HG03135 (cell line): ENCODE results near the gene MARVELD2.
"Not testable (repeated sequence)": the region's sequence is repeated elsewhere in the genome, so short reads cannot be mapped to it uniquely, and the experiment has no call there.

ENCODE experiments used
- ATAC-seq: cut with Tn5 transposase; IDR thresholded peaks from one replicate; pipeline ENCODE4 v1.9.1; 2021; ENCODE audit warnings: mild to moderate bottlenecking, moderate library complexity; ENCODE audit not compliant: unreplicated experiment

The MARVELD2 gene, protein sequence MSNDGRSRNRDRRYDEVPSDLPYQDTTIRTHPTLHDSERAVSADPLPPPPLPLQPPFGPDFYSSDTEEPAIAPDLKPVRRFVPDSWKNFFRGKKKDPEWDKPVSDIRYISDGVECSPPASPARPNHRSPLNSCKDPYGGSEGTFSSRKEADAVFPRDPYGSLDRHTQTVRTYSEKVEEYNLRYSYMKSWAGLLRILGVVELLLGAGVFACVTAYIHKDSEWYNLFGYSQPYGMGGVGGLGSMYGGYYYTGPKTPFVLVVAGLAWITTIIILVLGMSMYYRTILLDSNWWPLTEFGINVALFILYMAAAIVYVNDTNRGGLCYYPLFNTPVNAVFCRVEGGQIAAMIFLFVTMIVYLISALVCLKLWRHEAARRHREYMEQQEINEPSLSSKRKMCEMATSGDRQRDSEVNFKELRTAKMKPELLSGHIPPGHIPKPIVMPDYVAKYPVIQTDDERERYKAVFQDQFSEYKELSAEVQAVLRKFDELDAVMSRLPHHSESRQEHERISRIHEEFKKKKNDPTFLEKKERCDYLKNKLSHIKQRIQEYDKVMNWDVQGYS

DNA sequence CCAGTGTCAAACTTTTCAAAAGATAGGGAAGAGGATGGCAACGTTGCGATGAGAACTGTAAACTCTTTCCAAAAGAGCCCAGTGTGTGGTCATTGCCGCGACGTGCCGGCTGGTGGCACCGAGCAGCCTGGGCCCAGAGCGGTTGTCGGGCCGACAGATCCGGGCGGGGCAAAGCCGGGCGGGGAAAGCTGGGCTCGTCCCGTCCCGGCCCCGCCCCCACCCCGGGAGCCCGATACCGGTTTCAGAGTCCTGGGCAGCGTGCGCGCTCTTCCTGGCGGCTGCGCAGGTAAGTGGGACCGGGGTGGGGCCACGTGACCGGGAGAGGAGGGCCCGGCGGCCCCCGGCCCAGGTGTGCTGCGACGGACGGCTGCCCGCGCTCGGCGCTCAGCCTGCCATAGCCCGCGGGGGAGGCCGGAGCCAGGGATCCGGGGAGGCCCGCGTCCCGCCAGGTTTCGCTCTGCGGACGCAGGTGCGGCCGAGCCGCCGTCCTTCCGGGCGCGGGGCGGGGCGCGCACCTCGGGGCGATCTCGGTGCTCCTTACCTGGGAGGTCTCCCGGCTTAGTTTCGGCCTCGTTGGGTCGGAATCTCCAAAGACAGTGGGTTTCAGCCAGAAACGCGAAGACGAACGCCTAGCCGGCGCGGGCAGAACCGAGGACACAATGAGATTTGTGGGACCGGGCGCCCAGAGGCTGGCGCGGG lies at the start of gene MARVELD2:
Gene MARVELD2, plus strand, starts transcription at position 232 of the 699 bp plus-strand sequence. CDS start 4,270 bp downstream, outside the sequence.
- ATAC-seq: peak; percentile 64

DNA sequence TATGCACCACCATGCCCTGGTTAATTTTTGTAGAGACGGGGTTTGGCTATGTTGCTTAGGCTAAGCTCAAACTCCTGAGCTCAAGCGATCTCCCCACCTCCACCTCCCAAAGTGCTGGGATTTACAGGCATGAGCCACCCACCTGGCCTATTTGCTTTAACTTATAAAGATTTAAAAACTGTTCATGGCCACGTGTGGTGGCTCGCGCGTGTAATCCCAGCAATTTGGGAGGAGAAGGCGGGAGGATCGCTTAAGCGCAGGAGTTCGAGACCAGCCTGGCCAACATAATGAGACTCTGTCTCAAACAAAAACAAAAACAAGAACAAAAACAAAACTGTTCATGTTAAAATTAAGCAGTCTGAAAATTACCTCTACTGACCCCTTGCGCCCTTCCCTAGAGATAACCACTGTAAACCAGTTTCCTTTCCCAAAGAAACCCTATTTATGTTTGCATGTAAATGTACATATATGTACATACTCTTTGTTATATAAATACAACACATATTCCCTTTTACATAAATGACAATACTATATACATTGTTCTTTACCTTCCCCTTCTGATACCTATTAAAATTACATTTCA lies 47.1 kb upstream of the MARVELD2 start:
- no peak for ATAC-seq

DNA sequence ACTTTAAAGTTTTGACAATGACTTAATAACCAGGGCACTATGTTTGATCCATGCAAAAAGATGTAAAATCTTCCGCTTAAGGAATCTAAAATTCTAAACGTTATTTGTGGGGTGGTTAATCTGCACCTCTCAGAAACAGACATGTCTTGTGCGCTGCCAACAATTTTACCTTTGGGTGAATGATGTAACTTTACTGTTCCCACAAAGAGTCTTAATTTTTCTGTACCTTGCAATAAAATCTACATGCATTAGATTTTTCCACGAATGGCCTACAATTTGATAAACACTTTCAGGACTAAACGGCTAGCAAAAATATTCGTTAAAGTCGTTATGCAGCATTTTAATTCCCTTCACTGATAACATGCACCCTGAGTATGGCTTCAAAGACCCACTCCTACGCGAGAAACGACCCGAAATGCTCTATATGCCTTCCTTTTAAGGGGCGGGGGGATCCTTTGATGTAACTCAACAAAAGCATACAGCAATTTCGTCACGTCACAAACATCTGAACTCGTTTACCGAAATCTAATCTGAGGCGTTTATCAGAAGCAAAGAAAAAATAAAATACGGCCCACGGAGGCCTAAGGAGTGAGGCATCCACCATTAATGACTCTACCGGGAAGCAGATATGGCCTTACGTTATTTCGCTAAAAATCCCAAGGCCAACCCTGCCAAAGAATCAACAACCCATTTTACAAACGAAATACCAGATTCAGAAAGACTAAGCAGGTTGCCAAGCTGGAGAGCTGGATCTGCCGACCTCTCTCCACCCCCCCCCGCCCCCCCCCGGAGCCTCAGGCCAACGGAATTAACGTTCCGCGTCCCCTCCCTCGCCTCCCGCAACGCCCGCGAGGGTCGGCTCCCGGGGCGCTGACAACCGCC lies 46.2 kb upstream of the MARVELD2 start:
- ATAC-seq: peak; percentile 20

DNA sequence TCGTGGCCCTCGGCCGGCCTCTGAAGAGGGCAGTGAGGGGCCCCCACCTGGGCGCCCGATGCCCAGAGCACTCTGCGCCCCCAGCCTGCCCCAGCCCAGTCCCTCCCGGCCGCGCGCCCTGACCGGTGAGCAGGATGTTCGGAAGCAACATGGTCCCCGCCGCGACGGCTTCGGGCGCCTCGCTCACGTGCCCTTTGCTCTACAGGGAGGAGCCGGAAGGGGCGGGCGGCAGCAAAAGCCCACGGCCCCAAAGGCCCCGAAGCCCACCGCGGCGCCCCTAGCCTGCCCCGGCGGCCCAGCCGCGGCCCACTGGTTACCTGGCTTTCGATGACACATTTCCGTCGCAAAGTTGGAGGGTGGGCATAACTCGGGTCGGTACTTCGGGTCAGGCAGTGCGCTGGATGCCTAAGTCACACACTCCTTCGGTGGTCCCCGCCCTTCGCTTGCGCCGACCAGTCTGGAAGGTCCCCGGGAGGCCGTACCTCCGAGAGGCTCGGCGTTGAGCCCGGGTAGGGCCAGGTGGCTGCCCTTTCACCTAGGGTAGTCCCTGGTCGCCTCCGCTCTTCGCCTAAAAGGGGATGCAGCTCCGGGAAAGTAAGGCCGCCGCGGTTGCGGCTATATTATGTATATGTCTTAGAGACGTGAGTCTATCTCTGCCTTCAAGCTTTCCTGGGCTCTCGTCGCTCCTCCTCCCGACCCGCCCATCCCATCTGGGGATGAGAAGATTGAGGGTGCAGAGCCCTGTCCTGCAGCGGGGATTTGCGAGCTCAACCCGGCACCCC lies 45.4 kb upstream of the MARVELD2 start, which contains the start of the genes AK6, RAD17 and TAF9:
Gene AK6, minus strand, starts transcription at position 181 of the 782 bp plus-strand sequence. Its CDS starts 30 bp downstream, at position 151.
Gene RAD17, plus strand, starts transcription at position 479 of the 782 bp plus-strand sequence. CDS start 2,391 bp downstream, outside the sequence.
Gene TAF9, minus strand, starts transcription at position 181 of the 782 bp plus-strand sequence. CDS start 3,783 bp downstream, outside the sequence.
- peak; percentile 92 for ATAC-seq

DNA sequence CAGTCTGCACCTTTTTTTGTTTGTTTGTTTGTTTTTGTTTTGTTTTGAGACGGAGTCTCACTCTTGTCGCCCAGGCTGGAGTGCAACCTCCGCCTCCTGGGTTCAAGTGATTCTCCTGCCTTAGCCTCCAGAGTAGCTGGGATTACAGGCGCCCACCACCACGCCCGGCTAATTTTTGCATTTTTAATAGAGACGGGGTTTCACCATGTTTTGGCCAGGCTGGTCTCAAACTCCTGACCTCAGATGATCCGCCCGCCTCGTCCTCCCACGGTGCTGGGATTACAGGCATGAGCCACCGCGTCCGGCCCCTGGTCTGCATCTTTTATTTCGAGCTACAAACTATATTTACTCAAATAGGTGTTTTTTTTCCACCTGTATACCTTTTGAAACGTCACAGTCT lies 44.6 kb upstream of the MARVELD2 start:
- ATAC-seq: not testable (repeated sequence)

DNA sequence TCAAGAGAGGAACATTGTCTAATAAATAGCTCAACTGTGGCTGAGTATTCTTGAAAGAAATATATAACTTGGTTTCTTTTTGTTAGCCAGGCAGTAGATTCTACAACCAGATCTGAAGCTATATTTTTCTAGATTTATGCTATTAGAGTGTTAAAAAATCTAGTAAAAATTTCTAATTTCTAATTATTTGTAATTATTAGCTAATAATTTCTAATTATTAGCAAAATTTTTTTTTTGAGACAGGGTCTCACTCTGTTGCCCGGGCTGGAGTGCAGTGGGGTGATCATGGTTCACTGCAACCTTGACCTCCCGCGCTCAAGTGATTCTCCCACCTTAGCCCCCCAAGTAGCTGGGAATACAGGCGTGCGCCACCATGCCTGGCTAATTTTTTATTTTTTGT lies 42.5 kb upstream of the MARVELD2 start:
- no peak for ATAC-seq

DNA sequence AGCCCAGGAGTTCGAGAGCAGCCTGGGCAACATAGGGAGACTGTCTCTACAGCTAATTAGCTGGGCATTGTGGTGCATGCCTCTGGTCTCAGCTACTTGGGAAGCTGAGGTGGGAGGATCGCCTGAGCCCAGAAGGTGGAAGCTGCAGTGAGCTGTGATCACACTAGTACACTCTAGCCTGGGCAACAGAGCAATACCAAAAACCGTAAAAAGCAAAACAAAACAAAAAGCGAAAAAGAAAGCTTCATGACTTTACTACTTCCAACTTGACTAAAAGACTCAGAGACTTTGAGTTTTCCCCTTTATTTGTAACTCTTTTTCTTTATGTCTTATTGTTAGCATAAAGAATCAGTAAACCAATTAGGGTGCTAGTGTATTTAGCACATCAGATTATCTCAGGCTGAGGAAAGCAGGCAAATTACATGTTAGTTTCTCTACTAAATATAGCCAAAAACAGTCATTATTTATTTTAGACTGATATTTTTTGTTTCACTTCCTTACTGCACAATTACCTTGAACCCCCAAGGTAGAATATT lies 39.9 kb upstream of the MARVELD2 start:
- peak; percentile 70 for ATAC-seq

DNA sequence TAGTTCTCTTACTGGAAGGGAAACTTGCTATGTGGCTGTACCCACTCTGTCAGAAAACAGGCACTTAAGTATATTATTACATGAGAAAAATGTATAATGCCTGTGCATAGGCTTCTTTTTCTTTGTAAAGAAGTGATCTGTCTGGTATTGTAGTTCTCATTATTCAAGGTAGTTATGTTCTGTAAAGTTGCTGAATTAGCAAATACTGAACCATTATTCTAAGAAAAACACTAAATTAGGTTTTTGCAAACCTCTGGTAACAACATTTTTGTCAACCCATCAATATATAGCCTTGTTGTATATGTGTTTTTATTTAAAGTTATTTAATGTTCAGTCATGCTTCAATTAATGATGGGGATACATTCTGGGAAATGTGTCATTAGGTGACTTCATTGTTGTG lies 36.5 kb upstream of the MARVELD2 start:
- no peak for ATAC-seq

DNA sequence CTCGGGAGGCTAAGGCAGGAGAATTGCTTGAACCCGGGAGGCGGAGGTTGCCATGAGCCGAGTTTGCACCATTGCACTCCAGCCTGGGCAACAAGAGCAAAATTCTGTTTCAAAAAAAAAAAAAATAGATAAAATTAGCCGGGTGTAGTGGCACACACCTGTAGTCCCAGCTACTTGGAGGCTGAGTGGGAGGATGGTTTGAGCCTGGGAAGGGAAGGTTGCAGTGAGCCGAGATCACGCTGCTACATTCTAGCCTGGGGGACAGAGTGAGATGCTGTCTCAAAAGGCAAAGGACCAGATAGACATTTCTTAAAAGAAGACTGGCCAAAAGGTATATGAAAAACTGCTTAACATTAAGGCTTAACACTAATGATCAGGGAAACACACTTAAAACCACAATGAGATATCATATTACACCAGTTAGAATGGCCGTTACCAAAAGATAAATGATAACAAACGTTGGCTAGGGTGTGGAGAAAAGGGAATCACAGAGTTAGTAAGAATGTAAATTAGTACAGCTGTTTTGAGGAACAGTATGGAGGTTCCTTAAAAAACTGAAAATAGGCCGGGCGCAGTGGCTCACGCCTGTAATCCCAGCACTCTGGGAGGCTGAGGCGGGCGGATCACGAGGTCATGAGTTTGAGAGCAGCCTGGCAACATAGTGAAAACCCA lies 10.1 kb upstream of the MARVELD2 start:
- no peak for ATAC-seq

DNA sequence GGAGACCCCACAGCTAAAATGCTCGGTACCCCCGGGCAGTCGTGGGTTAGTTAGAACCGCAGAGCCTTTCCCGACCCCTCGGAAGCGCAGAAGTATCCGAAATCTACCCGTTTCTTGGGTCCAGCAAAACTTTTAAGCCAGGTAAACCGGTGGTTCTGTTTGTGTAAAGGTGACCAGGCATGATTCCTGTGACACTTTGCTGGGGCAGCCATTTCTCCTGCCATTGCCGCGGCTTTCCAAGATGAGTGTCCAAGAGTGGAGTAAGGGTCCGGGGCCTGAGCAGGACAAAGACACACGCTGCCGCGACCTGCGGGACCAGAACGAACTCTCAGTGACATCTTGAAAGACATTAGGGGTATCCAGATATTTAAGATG lies 655 bp downstream of the MARVELD2 start:
- ATAC-seq: no peak

DNA sequence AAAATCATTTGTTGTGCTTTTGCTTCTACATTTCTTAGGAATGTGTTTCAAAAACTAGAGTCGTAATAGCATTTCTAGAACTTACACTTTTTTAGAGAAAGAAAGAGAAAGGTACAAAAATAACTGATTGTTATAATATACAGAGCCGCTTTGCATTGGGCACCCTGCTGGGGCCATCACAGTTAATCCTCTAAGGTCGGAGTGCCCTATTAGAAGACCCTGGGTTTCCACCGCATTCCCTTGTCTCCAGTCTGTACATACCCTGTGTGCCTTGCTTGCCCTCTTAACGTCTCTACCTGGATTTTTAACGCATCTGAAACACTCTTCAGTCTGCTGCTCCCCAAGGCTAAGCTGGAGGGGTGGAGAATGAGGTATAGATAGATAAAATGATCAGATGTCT lies 1.3 kb downstream of the MARVELD2 start:
- no peak for ATAC-seq

DNA sequence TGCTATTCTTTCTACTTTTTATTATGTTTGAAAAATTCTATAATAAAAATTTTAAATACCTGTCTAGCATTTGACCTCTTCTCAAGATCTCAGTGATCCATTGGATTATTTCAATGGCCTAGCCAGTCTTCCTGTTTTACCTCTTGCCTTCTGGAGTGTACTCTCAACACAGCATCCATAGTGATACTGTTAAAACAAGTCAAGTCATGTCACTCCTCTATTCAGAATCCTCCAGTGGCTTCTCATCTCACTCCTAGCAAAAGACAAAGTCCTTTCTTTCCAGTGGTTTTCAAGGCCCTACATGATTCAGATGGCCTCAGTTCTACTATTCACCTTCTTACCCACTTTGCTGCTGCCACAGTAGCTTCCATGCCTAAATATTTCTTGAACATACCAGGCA lies 1.8 kb downstream of the MARVELD2 start:
- no peak for ATAC-seq

DNA sequence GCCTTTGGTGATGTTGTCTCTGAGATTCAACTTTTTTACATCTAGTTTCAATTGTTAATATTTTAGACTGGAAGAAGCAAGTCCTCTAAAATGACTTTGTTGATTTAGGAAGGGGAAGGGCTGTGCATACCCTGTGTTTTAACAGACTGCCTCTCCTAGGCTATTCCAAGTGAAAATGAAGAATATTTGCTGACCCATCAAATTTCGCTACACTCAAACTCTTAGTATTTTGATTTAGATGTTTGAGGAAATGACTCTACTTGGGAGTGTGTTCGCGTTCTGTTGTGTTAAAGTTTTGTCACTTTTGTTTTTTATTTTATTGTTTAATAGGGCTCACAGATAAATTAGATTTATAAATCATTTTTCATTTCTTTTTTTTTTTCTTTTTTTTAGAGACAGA lies 3.6 kb downstream of the MARVELD2 start:
- no peak for ATAC-seq

DNA sequence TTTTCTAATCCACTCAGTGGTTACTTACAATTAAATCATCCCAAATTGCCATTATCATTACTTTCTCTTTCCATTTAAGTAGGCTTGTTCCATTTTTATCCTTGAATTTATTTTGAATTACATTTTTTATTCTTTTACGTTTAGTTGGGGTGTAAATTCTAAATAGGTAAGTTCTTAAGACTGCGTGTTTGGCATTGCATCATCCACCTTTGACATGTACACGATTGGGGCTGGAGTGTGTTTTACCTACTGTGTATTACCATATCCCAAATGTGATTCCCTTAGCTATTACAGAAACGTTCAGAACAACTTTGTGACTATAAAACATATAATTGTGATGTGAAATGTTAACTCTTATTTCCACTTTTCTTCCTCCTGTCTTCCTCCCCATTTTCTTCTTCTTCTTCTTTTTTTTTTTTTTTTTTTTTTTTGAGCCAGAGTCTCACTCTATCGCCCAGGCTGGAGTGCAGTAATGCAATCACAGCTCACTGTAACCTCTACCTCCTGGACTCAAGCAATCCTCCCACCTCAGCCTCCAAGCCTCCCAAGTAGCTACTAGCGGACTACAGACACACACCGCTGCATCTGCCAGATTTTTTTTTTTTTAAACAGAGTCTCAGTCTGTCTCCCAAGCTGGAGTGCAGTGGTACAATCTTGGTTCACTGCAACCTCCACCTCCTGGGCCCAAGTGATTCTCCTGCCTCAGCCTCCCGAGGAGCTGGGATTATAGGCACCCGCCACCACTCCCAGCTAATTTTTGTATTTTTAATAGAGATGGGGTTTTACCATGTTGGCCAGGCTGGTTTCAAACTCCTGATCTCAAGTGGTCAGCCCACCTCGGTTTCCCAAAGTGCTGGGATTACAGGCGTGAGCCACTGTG lies 16.7 kb downstream of the MARVELD2 start:
- no peak for ATAC-seq

DNA sequence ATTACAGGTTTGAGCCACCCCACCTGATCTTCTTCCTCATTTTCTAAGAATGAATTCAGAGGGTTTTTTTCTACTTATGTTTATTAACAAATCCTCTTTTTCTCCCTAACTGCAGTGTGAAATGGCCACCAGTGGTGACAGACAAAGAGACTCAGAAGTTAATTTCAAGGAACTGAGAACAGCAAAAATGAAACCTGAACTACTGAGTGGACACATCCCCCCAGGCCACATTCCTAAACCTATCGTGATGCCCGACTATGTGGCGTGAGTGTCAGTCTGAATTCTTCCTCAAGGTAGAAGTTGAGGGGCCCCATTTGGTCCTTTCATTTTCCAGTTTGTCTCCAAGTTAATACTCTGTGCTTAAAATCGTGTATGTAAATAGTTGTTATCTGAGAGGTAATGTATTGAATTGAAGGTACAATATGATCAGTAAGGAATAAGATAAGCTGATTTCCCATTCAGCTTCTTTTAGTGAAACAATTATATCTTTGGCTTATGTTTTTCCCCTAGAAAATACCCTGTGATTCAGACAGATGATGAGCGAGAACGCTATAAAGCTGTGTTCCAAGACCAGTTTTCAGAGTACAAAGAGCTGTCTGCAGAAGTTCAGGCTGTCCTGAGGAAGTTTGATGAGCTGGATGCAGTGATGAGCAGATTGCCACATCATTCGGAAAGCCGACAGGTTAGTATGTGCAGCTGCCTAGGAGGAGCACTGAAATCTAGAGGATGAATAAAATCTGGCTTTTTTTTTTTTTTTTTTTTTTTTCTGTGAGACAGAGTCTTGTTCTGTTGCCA lies 17.7 kb downstream of the MARVELD2 start:
- peak; percentile 69 for ATAC-seq

DNA sequence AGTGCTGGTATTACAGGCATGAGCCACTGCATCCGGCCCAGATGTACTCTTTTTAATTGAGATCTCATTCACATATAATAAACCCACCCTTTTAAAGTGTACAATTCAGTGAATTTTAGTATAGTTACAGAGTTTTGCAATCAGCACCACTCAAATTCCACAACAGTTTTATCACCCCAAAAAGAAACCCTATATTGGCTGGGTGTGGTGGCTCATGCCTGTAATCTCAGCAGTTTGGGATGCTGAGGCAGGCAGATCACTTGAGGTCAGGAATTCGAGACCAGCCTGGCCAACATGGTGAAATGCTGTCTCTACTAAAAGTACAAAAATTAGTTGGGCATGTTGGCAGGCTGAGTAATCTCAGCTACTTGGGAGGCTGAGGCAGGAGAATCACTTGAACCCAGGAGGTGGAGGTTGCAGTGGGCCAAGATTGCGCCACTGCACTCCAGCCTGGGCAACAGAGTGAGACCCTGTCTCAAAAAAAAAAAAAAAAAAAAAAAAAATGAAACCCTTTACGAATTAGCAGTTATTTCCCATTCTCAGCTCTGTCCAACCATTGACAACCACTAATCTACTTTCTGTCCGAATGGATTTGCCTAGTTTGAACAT lies 20.5 kb downstream of the MARVELD2 start:
- ATAC-seq: not testable (repeated sequence)
